ENCODE results near the gene SCYGR1. TPM values are rescaled to one million over a fixed set of nuclear protein-coding genes. Genes with fewer than 3 reads are reported as not detected.

Gene SCYGR1
- total and polyA plus RNA-seq, 2 of the 13 experiments (the other 11 are each of a cell fraction or from before 2014, with no cell fraction given): not detected

GRCh38 chr2:227406177-227407031 is 18.7 kb upstream of the SCYGR1 start (continued):
- peak; percentile 80 for TF ChIP-seq ELF3 (CRISPR knock-in tag; IDR thresholded peaks at IDR 0.05)
- TF ChIP-seq ZFYVE20 (CRISPR knock-in tag; IDR thresholded peaks at IDR 0.05; ENCODE audit: borderline replicate concordance, low read depth): no peak
- no peak for TF ChIP-seq ZNF253 (CRISPR knock-in tag; IDR thresholded peaks at IDR 0.05; ENCODE audit: borderline replicate concordance)
- peak; percentile 85 for TF ChIP-seq ZNF335 (CRISPR knock-in tag; IDR thresholded peaks at IDR 0.05)
- TF ChIP-seq KAT2B (IDR thresholded peaks at IDR 0.05; ENCODE audit: borderline replicate concordance, low read depth, low read length): no peak
- TF ChIP-seq ZNF468 (CRISPR knock-in tag; IDR thresholded peaks at IDR 0.05): no peak
- TF ChIP-seq YEATS2 (CRISPR knock-in tag; IDR thresholded peaks at IDR 0.05; ENCODE audit: borderline replicate concordance): peak; percentile 69; the same call in 1 of the 2 replicates
- no peak for TF ChIP-seq CBX2 (IDR thresholded peaks at IDR 0.05; ENCODE audit: low read depth, low read length)
- no peak for TF ChIP-seq CBX2 (CRISPR knock-in tag; IDR thresholded peaks at IDR 0.05; ENCODE audit: low read depth)
- no peak for TF ChIP-seq ZNF572 (CRISPR knock-in tag; IDR thresholded peaks at IDR 0.05)
- no peak; the same call in 1 of the 2 replicates for TF ChIP-seq SNAI1 (CRISPR knock-in tag; IDR thresholded peaks at IDR 0.05; ENCODE audit: borderline replicate concordance)
- TF ChIP-seq ZBTB7A (CRISPR knock-in tag; IDR thresholded peaks at IDR 0.05): no peak
- no peak for TF ChIP-seq ZNF562 (CRISPR knock-in tag; IDR thresholded peaks at IDR 0.05; ENCODE audit: borderline replicate concordance)
- TF ChIP-seq IKZF1 (IDR thresholded peaks at IDR 0.05): no peak
- TF ChIP-seq, protein P1, sequence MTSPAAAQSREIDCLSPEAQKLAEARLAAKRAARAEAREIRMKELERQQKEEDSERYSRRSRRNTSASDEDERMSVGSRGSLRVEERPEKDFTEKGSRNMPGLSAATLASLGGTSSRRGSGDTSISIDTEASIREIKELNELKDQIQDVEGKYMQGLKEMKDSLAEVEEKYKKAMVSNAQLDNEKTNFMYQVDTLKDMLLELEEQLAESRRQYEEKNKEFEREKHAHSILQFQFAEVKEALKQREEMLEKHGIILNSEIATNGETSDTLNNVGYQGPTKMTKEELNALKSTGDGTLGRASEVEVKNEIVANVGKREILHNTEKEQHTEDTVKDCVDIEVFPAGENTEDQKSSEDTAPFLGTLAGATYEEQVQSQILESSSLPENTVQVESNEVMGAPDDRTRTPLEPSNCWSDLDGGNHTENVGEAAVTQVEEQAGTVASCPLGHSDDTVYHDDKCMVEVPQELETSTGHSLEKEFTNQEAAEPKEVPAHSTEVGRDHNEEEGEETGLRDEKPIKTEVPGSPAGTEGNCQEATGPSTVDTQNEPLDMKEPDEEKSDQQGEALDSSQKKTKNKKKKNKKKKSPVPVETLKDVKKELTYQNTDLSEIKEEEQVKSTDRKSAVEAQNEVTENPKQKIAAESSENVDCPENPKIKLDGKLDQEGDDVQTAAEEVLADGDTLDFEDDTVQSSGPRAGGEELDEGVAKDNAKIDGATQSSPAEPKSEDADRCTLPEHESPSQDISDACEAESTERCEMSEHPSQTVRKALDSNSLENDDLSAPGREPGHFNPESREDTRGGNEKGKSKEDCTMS (CRISPR knock-in tag; conservative IDR thresholded peaks at IDR 0.05): no peak
- TF ChIP-seq, protein P2, sequence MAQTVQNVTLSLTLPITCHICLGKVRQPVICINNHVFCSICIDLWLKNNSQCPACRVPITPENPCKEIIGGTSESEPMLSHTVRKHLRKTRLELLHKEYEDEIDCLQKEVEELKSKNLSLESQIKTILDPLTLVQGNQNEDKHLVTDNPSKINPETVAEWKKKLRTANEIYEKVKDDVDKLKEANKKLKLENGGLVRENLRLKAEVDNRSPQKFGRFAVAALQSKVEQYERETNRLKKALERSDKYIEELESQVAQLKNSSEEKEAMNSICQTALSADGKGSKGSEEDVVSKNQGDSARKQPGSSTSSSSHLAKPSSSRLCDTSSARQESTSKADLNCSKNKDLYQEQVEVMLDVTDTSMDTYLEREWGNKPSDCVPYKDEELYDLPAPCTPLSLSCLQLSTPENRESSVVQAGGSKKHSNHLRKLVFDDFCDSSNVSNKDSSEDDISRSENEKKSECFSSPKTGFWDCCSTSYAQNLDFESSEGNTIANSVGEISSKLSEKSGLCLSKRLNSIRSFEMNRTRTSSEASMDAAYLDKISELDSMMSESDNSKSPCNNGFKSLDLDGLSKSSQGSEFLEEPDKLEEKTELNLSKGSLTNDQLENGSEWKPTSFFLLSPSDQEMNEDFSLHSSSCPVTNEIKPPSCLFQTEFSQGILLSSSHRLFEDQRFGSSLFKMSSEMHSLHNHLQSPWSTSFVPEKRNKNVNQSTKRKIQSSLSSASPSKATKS (CRISPR knock-in tag; IDR thresholded peaks at IDR 0.05): peak; percentile 75; the same call in 1 of the 2 replicates
- no peak for TF ChIP-seq ZFP82 (CRISPR knock-in tag; IDR thresholded peaks at IDR 0.05; ENCODE audit: borderline replicate concordance)
- no peak for TF ChIP-seq KLF15 (CRISPR knock-in tag; IDR thresholded peaks at IDR 0.05; ENCODE audit: borderline replicate concordance)
- TF ChIP-seq KDM3A (CRISPR knock-in tag; IDR thresholded peaks at IDR 0.05; ENCODE audit: low read depth): peak; percentile 95
- no peak for TF ChIP-seq JUND (CRISPR knock-in tag; IDR thresholded peaks at IDR 0.05)
- TF ChIP-seq, protein P3, sequence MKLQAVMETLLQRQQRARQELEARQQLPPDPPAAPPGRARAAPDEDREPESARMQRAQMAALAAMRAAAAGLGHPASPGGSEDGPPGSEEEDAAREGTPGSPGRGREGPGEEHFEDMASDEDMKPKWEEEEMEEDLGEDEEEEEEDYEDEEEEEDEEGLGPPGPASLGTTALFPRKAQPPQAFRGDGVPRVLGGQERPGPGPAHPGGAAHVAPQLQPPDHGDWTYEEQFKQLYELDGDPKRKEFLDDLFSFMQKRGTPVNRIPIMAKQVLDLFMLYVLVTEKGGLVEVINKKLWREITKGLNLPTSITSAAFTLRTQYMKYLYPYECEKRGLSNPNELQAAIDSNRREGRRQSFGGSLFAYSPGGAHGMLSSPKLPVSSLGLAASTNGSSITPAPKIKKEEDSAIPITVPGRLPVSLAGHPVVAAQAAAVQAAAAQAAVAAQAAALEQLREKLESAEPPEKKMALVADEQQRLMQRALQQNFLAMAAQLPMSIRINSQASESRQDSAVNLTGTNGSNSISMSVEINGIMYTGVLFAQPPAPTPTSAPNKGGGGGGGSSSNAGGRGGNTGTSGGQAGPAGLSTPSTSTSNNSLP (IDR thresholded peaks at IDR 0.05; ENCODE audit: low read depth, low read length): peak; percentile 94
- TF ChIP-seq ZNF629 (CRISPR knock-in tag; conservative IDR thresholded peaks at IDR 0.05): no peak
- no peak for TF ChIP-seq ASH2L (IDR thresholded peaks at IDR 0.05; ENCODE audit: insufficient read length, low read depth, low read length)
- TF ChIP-seq ZFP36 (IDR thresholded peaks at IDR 0.05; ENCODE audit: borderline replicate concordance, low read depth, low read length, partially characterized antibody): no peak
- TF ChIP-seq ZNF263 (CRISPR knock-in tag; IDR thresholded peaks at IDR 0.05): no peak

Data from HepG2 (cell line).